GM12874 (cell line): ENCODE results near the gene GASK1A.

Experiments
- CTCF ChIP-seq: IDR thresholded peaks from 2 replicates; pipeline ENCODE4 v1.5.1; 2011; ENCODE audit warnings: low read depth, mild to moderate bottlenecking, control low read depth, low read length, moderate library complexity; ENCODE audit not compliant: insufficient read depth

Gene GASK1A

GRCh38 chr3:43019006-43019809 lies 40.1 kb downstream of the GASK1A start:
- TF ChIP-seq CTCF = no peak

DNA sequence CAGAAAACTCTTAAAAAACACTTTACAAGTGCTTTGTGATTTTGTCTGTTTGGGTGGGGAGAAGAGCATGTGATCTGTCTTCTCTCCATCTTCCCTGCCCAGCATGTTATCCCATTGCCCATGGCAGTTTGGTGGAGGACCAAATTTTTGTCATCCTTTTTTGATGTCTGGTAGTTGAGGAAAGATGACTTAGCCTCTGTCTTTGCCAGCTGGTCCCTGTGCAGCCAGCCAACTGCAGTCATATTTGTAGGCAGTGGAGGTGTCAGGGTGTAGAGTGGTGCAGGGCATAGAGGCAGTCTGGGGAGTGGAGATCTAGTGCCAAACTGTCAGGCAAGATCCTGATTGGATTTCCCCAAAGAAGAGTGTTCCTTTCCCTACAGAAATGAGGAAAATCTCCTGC lies 40.7 kb downstream of the GASK1A start:
- no peak for TF ChIP-seq CTCF

DNA sequence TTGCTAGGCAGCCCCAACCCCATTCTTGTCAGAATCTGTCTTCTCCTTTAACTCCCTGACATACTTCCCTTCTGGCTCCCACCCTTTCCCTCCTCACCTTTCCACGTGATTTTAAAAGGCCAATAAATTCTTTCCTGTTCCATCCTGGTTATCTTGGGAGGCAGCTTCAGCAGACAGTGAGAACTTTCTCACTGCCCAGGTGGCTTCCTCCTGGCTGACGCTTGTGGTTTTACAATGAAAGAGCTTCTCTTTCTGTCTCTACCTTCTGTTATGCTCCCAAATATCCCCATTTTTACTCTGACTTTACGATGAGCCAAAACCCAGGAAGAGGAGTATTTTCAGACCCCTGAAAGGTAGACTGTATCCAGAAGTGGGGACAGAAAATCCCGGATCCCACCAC lies 42.1 kb downstream of the GASK1A start:
- TF ChIP-seq CTCF = no peak

- TF ChIP-seq CTCF = no peak
Measured at GRCh38 chr3:43022121-43022520, 43.0 kb downstream of the GASK1A start.

- no peak for TF ChIP-seq CTCF
Measured at GRCh38 chr3:43023066-43023465, 44.0 kb downstream of the GASK1A start.

GRCh38 chr3:43023746-43024145 lies 44.6 kb downstream of the GASK1A start:
- TF ChIP-seq CTCF = no peak

- TF ChIP-seq CTCF = no peak
Measured at GRCh38 chr3:43024181-43024885, 45.2 kb downstream of the GASK1A start.
